ENCODE measurements around the gene TMEM229A. TPM values are rescaled to one million over a fixed set of nuclear protein-coding genes. Genes with fewer than 3 reads are reported as not detected.

Gene TMEM229A
- total and polyA plus RNA-seq, 2 donors (not counting 3 experiments of a cell fraction or from before 2014, with no cell fraction given), result not detected

GRCh38 chr7:124057872-124058271, 25.0 kb upstream of the TMEM229A start:
- Histone ChIP-seq H3K36me3 (ENCODE audit: control insufficient read depth in 2 of 2, extremely low read depth in 1 of 2, insufficient read depth in 2 of 2, low read length in 2 of 2) (no peaks in the 10 kb centered on the region), H3K27ac (ENCODE audit: insufficient read depth, low read depth, low read length) (no peak overlapping the region), H3K4me2 (ENCODE audit: insufficient read depth, low read length) (no peak overlapping the region), H3K9me1 (replicated peaks; ENCODE audit: control insufficient read depth, extremely low read depth, insufficient read depth, low read length) (no peaks in the 10 kb centered on the region), H3K4me3 (replicated peaks in 1 of 3; ENCODE audit: insufficient read depth in 1 of 3, low read depth in 1 of 3, low read length in 3 of 3) (no peak overlapping the region), H3K79me2 (ENCODE audit: control insufficient read depth, insufficient read depth, low read length) (no peaks in the 10 kb centered on the region), H3K27me3 (ENCODE audit: control insufficient read depth in 2 of 2, insufficient read depth in 2 of 2, low read length in 2 of 2) (peaks cover 0 to 5% of the 10 kb centered on the region in 2 experiments), H4K20me1 (replicated peaks; ENCODE audit: control insufficient read depth, extremely low read depth, insufficient read depth, low read length) (no peaks in the 10 kb centered on the region), H2AFZ (ENCODE audit: low read depth, low read length) (no peak overlapping the region), H3K9ac (replicated peaks; ENCODE audit: extremely low read depth, insufficient read depth, low read length) (no peak overlapping the region), H3K4me1 (ENCODE audit: control insufficient read depth, extremely low read depth, insufficient read depth, low read length) (no peaks in the 10 kb centered on the region), H3K9me3 (replicated peaks; ENCODE audit: control insufficient read depth, insufficient read depth, low read length) (no peaks in the 10 kb centered on the region)
- TF ChIP-seq MYC (IDR thresholded peaks at IDR 0.05; ENCODE audit: low read depth, low read length) (no peak), GATA2 (IDR thresholded peaks at IDR 0.05; ENCODE audit: insufficient read depth, insufficient read length, low read depth, low read length) (no peak), FOS (IDR thresholded peaks at IDR 0.05; ENCODE audit: borderline replicate concordance, insufficient read depth, low read length) (no peak)
- dilution Hi-C loops (cut with MboI; ENCODE audit: extremely low pct_ligation_motif_present, low sequenced_read_pairs) (no loop called here), intact Hi-C loops (cut with micrococcal nuclease) (no loop called here)
- CTCF ChIA-PET, result interaction anchor here (1.5 kb wide), 1 partner anchor 91 kb away, joined by 3 read pairs; no protein-coding TSS in a partner anchor
- POLR2A ChIA-PET, result no interaction called here
- BruUV-seq (replicated peaks), result no TSS peak
- DNase-seq (ENCODE audit: low read depth, low spot score) (no peak), FAIRE-seq (no peak)

GRCh38 chr7:124056234-124056633, 23.4 kb upstream of the TMEM229A start:
- H3K4me2 ChIP-seq (ENCODE audit: insufficient read depth, low read length), result no peak overlapping the region
- H3K4me3 ChIP-seq (replicated peaks in 1 of 3; ENCODE audit: insufficient read depth in 1 of 3, low read depth in 1 of 3, low read length in 3 of 3), result no peak overlapping the region
- TF ChIP-seq CTCF (IDR thresholded peaks at IDR 0.05; ENCODE audit: extremely low read depth in 1 of 2, insufficient read depth in 1 of 2, low read depth in 1 of 2, low read length in 2 of 2) (no peak), MYC (IDR thresholded peaks at IDR 0.05; ENCODE audit: low read depth, low read length) (no peak), POLR2AphosphoS5 (IDR thresholded peaks at IDR 0.05; ENCODE audit: insufficient read depth, low read depth, low read length) (no peak), MAX (IDR thresholded peaks at IDR 0.05; ENCODE audit: insufficient read depth, insufficient read length) (no peak), FOS (IDR thresholded peaks at IDR 0.05; ENCODE audit: borderline replicate concordance, insufficient read depth, low read length) (no peak), EZH2 (IDR thresholded peaks at IDR 0.05; ENCODE audit: borderline replicate concordance, low read depth, low read length, severe bottlenecking) (no peak), GATA2 (IDR thresholded peaks at IDR 0.05; ENCODE audit: insufficient read depth, insufficient read length, low read depth, low read length) (no peak), POLR2A (IDR thresholded peaks at IDR 0.05; ENCODE audit: low read depth, low read length) (no peak), JUN (IDR thresholded peaks at IDR 0.05; ENCODE audit: borderline replicate concordance, insufficient read depth, insufficient read length, low read depth) (no peak)
- H3K79me2 ChIP-seq (ENCODE audit: control insufficient read depth, insufficient read depth, low read length), result no peaks in the 10 kb centered on the region
- no peaks in the 10 kb centered on the region for H3K4me1 ChIP-seq (ENCODE audit: control insufficient read depth, extremely low read depth, insufficient read depth, low read length)
- no peak overlapping the region for H2AFZ ChIP-seq (ENCODE audit: low read depth, low read length)
- no peaks in the 10 kb centered on the region for H3K9me1 ChIP-seq (replicated peaks; ENCODE audit: control insufficient read depth, extremely low read depth, insufficient read depth, low read length)
- no peak for FAIRE-seq
- intact Hi-C loops (cut with micrococcal nuclease), result no loop called here
- dilution Hi-C loops (cut with MboI; ENCODE audit: extremely low pct_ligation_motif_present, low sequenced_read_pairs), result no loop called here
- CTCF ChIA-PET, result no interaction called here
- no peaks in the 10 kb centered on the region for H3K36me3 ChIP-seq (ENCODE audit: control insufficient read depth in 2 of 2, extremely low read depth in 1 of 2, insufficient read depth in 2 of 2, low read length in 2 of 2)
- H3K27me3 ChIP-seq (ENCODE audit: control insufficient read depth in 2 of 2, insufficient read depth in 2 of 2, low read length in 2 of 2), result peaks cover 0 to 8% of the 10 kb centered on the region in 2 experiments
- no TSS peak for BruUV-seq (replicated peaks)
- H3K9me3 ChIP-seq (replicated peaks; ENCODE audit: control insufficient read depth, insufficient read depth, low read length), result no peaks in the 10 kb centered on the region
- DNase-seq (ENCODE audit: low read depth, low spot score), result no peak
- POLR2A ChIA-PET, result no interaction called here
- H3K27ac ChIP-seq (ENCODE audit: insufficient read depth, low read depth, low read length), result no peak overlapping the region
- H4K20me1 ChIP-seq (replicated peaks; ENCODE audit: control insufficient read depth, extremely low read depth, insufficient read depth, low read length), result no peaks in the 10 kb centered on the region
- H3K9ac ChIP-seq (replicated peaks; ENCODE audit: extremely low read depth, insufficient read depth, low read length), result no peak overlapping the region
